NT2/D1 (cell line): ENCODE data around the gene FYB1.

Experiments used
- DNase-seq: peaks from one replicate; pipeline ENCODE4 v3.0.0-alpha.2; 2011; ENCODE audit warnings: low read depth, low spot score
- H3K27me3 ChIP-seq: 2 replicates; pipeline ENCODE4 v1.6.0; 2011; ENCODE audit warnings: mild to moderate bottlenecking; ENCODE audit not compliant: insufficient read length, insufficient read depth
- H3K36me3 ChIP-seq: 2 replicates; pipeline ENCODE4 v1.6.1; 2011; ENCODE audit warnings: mild to moderate bottlenecking, low read length, mixed read lengths; ENCODE audit not compliant: insufficient read depth, insufficient read length
- H3K4me1 ChIP-seq: 2 replicates; pipeline ENCODE4 v1.5.1; 2011; ENCODE audit not compliant: insufficient read depth, insufficient read length
- H3K4me3 ChIP-seq: 2 replicates; pipeline ENCODE4 v1.5.1; 2011; ENCODE audit warnings: low read depth; ENCODE audit not compliant: insufficient read length
- H3K9ac ChIP-seq: 2 replicates; pipeline ENCODE4 v1.6.0; 2011; ENCODE audit warnings: low read depth; ENCODE audit not compliant: insufficient read length
- H3K9me3 ChIP-seq: 2 replicates; pipeline ENCODE4 v1.5.1; 2011; ENCODE audit warnings: mild to moderate bottlenecking, low read length; ENCODE audit not compliant: insufficient read depth
- SUZ12 ChIP-seq: IDR thresholded peaks from 2 replicates; pipeline ENCODE4 v1.6.1; 2011; ENCODE audit not compliant: insufficient read length, insufficient read depth; ENCODE audit errors: extremely low read depth
- YY1 ChIP-seq: IDR thresholded peaks from 2 replicates; pipeline ENCODE4 v1.6.1; 2011; ENCODE audit not compliant: insufficient read length, insufficient read depth
- ZNF274 ChIP-seq: IDR thresholded peaks from 2 replicates; pipeline ENCODE4 v1.6.1; 2011; ENCODE audit warnings: mild to moderate bottlenecking, low read depth, low read length

FYB1 gene

DNA sequence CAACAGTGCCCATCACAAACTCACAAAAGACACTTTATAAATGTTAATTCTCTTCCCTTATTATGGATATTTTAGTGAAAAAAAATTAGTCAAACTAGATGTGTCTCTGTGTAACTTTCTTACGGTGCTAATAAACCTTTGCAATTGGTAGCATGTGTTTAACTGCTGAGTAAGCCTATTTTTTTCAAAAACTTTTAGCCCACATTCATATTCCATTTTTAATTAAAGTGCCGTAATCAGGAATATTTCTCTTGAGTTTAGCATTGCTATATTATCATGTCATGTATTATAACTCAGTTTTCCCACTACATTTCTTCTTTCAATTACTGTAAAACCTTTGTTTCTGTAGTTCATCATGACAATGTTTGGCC, 51.4 kb downstream of the FYB1 start:
- H3K4me3 ChIP-seq, result no peak overlapping the region
- TF ChIP-seq YY1, result no peak
- TF ChIP-seq ZNF274, result no peak
- no peak for TF ChIP-seq SUZ12
- H3K9me3 ChIP-seq, result no peaks in the 10 kb centered on the region
- H3K27me3 ChIP-seq, result no peaks in the 10 kb centered on the region
- no peaks in the 10 kb centered on the region for H3K4me1 ChIP-seq
- no peaks in the 10 kb centered on the region for H3K36me3 ChIP-seq
- H3K9ac ChIP-seq, result no peak overlapping the region
- DNase-seq, result no peak

- TF ChIP-seq YY1, result no peak
- no peak for TF ChIP-seq SUZ12
- TF ChIP-seq ZNF274, result no peak
- Histone ChIP-seq H3K27me3 (no peaks in the 10 kb centered on the region), H3K4me3 (no peak overlapping the region), H3K9me3 (no peaks in the 10 kb centered on the region), H3K9ac (no peak overlapping the region), H3K4me1 (no peaks in the 10 kb centered on the region), H3K36me3 (no peaks in the 10 kb centered on the region)
- no peak for DNase-seq
Measured at GRCh38 chr5:39167141-39167971, 52.0 kb downstream of the FYB1 start.

DNA sequence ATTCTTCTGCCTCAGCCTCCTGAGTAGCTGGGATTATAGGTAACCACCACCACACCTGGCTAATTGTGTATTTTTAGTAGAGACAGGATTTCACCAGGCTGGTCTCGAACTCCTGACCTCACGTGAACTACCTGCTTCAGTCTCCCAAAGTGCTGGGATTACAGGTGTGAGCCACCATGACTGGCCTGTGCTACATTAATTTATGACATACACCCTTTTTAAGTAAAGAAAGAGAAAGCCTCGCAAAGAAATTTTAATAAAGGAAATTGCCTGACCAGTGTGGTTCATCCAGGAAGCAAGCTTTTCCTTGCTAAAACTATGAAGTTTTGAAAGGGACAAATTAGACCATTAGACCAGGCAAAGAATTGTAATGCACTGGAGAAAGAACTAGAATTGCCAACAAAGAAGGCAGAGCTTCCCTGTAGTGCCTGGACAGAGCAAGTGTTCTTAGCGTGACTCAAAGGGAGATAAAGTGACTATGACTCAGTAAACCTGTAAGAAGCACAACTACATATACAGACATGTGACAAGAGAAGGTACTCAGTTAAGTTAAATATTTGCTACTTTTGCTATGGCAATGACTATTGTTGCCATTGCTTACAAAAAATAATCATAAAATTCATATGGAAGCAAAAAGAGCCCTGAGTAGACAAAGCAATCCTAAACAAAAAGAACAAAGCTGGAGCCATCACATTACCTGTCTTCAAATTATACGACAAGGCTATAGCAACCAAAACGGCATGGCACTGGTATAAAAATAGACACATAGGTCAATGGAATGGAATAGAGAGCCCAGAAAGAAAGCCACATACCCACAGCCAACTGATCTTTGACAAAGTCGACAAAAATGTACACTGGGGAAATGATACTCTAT, 54.6 kb downstream of the FYB1 start:
- Histone ChIP-seq H3K4me1 (no peaks in the 10 kb centered on the region), H3K9ac (no peak overlapping the region), H3K27me3 (no peaks in the 10 kb centered on the region), H3K9me3 (no peaks in the 10 kb centered on the region), H3K36me3 (no peaks in the 10 kb centered on the region), H3K4me3 (no peak overlapping the region)
- TF ChIP-seq YY1 (no peak), ZNF274 (no peak), SUZ12 (no peak)
- no peak for DNase-seq

GRCh38 chr5:39164016-39164415, 55.3 kb downstream of the FYB1 start:
- DNase-seq, result no peak

DNA sequence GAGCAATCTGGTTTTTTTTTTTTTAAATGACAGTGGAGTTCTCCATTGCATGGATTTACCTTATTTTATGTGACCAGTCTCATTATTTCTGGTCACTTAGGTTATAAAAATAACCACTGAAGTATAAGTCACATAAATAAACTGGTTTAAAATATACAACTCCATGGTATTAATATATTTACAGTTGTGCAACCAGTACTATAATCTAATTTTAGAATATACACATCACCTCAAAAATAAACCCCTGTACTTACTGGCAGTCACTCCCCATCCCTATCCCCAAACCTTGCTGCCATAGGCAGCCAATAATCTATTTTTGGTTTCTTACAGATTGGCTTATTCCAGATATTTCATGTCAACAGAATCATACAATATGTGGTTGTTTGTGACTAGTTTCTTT, 57.8 kb downstream of the FYB1 start:
- TF ChIP-seq ZNF274, result no peak
- Histone ChIP-seq H3K27me3 (no peaks in the 10 kb centered on the region), H3K4me1 (no peaks in the 10 kb centered on the region), H3K36me3 (no peaks in the 10 kb centered on the region), H3K4me3 (no peak overlapping the region), H3K9ac (no peak overlapping the region), H3K9me3 (no peaks in the 10 kb centered on the region)
- DNase-seq, result no peak

More at GRCh38 chr5:39164016-39164415, 55.3 kb downstream of the FYB1 start:
- Histone ChIP-seq H3K4me1 (no peaks in the 10 kb centered on the region), H3K9me3 (no peaks in the 10 kb centered on the region), H3K27me3 (no peaks in the 10 kb centered on the region), H3K36me3 (no peaks in the 10 kb centered on the region), H3K4me3 (no peak overlapping the region), H3K9ac (no peak overlapping the region)
- TF ChIP-seq SUZ12, result no peak
- TF ChIP-seq ZNF274, result no peak
- TF ChIP-seq YY1, result no peak

GRCh38 chr5:39160576-39161213, 58.7 kb downstream of the FYB1 start:
- Histone ChIP-seq H3K9me3 (no peaks in the 10 kb centered on the region), H3K4me3 (no peak overlapping the region), H3K27me3 (no peaks in the 10 kb centered on the region), H3K9ac (no peak overlapping the region), H3K4me1 (no peaks in the 10 kb centered on the region), H3K36me3 (no peaks in the 10 kb centered on the region)
- DNase-seq, result no peak
- TF ChIP-seq ZNF274 (no peak), YY1 (no peak), SUZ12 (no peak)
